Fibroblast of villous mesenchyme (primary cell): Measurements from ENCODE around the gene SPINK1. TPM values are rescaled to one million over a fixed set of nuclear protein-coding genes. Genes with fewer than 3 reads are reported as not detected.

ENCODE experiments used
- DNase-seq: peaks from one replicate; pipeline ENCODE4 v3.0.0-alpha.2; 2010; ENCODE audit warnings: low read depth
- H3K4me3 ChIP-seq: 2 replicates; pipeline ENCODE4 v1.5.1; 2011; ENCODE audit warnings: low read depth, mild to moderate bottlenecking, low read length
- total RNA-seq: library from RNA; depleted of rRNA; stranded (reverse); fragments of >200 nt; gene quantifications from 2 replicates; pipeline ENCODE4 v1.2.3, GENCODE V29; 2012
- TF ChIP-seq, protein P1 (sequence below): IDR thresholded peaks from 2 replicates; pipeline ENCODE4 v1.5.1; 2012; ENCODE audit warnings: low read depth, mild to moderate bottlenecking, low read length; ENCODE audit not compliant: insufficient read depth

SPINK1 gene
- total RNA-seq, 1 donor: not detected

DNA sequence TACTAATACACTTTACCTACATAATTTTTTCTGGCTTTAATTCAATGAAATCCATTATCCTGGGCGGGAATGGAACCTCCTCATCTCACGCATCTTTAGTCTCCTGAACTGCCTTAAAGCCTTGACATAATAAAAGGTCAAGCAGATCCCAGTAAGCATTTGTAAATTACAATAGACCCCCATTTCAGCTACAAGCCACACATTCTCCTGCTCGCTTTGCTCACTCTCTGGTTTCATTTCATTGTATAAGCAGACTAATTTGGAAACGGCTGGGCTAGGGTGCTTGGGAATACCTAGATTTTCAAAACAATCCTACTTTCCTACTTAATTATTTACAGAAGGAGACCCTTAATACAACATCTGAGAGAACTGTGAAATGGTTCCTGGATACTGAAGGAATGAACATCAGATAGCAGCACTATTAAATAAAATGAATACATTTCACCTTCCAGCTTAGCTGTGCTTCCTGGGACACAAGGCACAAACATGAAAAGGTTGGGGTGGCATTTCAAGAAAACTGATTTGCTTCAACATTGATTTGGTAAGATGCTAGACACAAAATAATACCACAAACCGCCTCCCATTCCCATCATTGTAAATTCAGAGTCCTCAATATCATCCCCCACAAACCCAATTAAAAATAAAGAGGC is 50.4 kb downstream of the SPINK1 start:
- TF ChIP-seq, protein P1, sequence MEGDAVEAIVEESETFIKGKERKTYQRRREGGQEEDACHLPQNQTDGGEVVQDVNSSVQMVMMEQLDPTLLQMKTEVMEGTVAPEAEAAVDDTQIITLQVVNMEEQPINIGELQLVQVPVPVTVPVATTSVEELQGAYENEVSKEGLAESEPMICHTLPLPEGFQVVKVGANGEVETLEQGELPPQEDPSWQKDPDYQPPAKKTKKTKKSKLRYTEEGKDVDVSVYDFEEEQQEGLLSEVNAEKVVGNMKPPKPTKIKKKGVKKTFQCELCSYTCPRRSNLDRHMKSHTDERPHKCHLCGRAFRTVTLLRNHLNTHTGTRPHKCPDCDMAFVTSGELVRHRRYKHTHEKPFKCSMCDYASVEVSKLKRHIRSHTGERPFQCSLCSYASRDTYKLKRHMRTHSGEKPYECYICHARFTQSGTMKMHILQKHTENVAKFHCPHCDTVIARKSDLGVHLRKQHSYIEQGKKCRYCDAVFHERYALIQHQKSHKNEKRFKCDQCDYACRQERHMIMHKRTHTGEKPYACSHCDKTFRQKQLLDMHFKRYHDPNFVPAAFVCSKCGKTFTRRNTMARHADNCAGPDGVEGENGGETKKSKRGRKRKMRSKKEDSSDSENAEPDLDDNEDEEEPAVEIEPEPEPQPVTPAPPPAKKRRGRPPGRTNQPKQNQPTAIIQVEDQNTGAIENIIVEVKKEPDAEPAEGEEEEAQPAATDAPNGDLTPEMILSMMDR: no peak
- no peak overlapping the region for H3K4me3 ChIP-seq
- no peak for DNase-seq

DNA sequence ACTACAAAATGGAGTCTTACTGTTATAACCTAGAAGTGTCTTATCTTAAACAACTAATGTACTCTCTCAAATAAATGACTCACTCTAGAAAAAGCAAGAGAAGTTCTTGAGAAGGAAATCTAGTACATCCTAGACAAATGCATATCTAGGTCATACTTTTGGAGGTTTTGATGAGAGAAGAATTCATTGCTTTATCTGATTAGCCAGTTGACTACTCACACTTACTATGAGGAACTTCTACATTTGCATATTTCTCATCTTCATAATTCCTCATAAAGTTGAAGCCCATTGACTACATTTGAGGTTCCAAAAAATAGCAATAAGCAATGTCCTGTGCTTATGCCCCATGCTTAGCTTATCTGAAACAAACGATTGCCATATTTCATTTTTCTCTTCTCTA is 51.8 kb downstream of the SPINK1 start:
- H3K4me3 ChIP-seq: no peak overlapping the region
- TF ChIP-seq, protein P1: no peak
- no peak for DNase-seq

DNA sequence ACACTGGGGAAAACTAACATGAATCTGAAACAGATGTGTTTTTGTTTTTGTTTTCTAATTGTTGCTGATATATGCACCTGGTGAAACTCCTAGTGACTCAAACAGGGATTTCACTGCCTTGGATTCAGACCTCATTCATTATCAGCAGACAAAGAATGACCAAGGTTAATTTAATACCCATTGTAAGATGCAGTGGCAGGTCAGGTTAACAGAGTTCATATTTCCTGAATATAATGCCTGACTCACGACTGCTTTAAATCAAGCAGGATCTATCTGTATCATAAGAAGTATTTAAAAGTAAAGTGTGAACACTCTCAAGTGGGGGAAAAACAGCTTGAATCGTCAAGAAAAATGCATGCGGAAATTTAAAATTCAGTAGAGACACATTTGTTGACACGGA is 54.5 kb downstream of the SPINK1 start:
- TF ChIP-seq, protein P1: no peak
- H3K4me3 ChIP-seq: no peak overlapping the region
- DNase-seq: no peak

Other genes with a start within 250 kb of the SPINK1 start
- 3.2 and 3.5 TPM in 2 replicates for gene JAKMIP2, start 48.9 kb downstream of the SPINK1 start, total RNA-seq
- gene SCGB3A2, start 47.0 kb upstream of the SPINK1 start, total RNA-seq: not detected in 2 replicates
- gene C5orf46, start 74.9 kb upstream of the SPINK1 start, total RNA-seq: 0.43 and 4.8 TPM in 2 replicates
- gene SPINK5, start 232.3 kb upstream of the SPINK1 start, total RNA-seq: under 0.01 TPM in 1 of 2 replicates, not detected in the other